B cell (primary cell): ENCODE data around the gene C4BPA. TPM values are rescaled to one million over a fixed set of nuclear protein-coding genes. Genes with fewer than 3 reads are reported as not detected.

ENCODE experiments used
- ATAC-seq: fragments of 200-7000 bp; cut with Tn5 transposase; one replicate; pipeline ENCODE4 v1.10.0; 2021; ENCODE audit warnings: low read depth, mild to moderate bottlenecking, moderate number of reproducible peaks, moderate library complexity
- CTCF ChIA-PET: fragments of 350-600 bp; sonication (Branson Sonifier 250); formaldehyde crosslinking; loops from one replicate; lab custom pipeline; 2021; ENCODE audit warnings: antibody characterized with exemption, inconsistent platforms; lab: Charles Lee
- POLR2A ChIA-PET: fragments of 350-600 bp; sonication (Branson Sonifier 250); formaldehyde crosslinking; loops from one replicate; lab custom pipeline; 2021; ENCODE audit warnings: antibody characterized with exemption; lab: Charles Lee
- DNase-seq: peaks from one replicate; pipeline ENCODE4 v3.0.0; 2013
- H2AFZ ChIP-seq: 2 replicates; pipeline ENCODE4 v1.6.1; 2012; ENCODE audit warnings: mild to moderate bottlenecking, low read depth, low read length; ENCODE audit not compliant: insufficient read depth, poor library complexity, severe bottlenecking
- H3K27ac ChIP-seq, 2 donors: 1 replicate in 1 of 2; 2 replicates in 1 of 2; pipeline ENCODE4 v1.5.1; 2012 to 2013; ENCODE audit warnings: low read length in 2 of 2, mild to moderate bottlenecking in 2 of 2, moderate library complexity in 1 of 2
- H3K27me3 ChIP-seq, 4 experiments: fragments of 200-600 bp in 1 of 4; sonication (generic) in 1 of 4; replicated peaks in 1 of 4; 1 replicate in 2 of 4; 2 replicates in 2 of 4; pipeline versions ENCODE4 v1.6.1 to v1.7.0; 2013 to 2016; ENCODE audit warnings: low read length in 3 of 4, mild to moderate bottlenecking in 2 of 4, mixed read lengths in 1 of 4, moderate library complexity in 1 of 4; ENCODE audit not compliant: insufficient read depth in 4 of 4, control insufficient read depth in 3 of 4; ENCODE audit errors: control extremely low read depth in 1 of 4
- H3K36me3 ChIP-seq, 2 experiments: replicated peaks in 1 of 2; 1 replicate in 1 of 2; 2 replicates in 1 of 2; pipeline versions ENCODE4 v1.6.1 to v1.7.1; 2013; ENCODE audit warnings: low read length in 1 of 2; ENCODE audit not compliant: insufficient read depth in 2 of 2, control insufficient read depth in 1 of 2; ENCODE audit errors: control extremely low read depth in 1 of 2, extremely low read depth in 1 of 2
- H3K4me1 ChIP-seq, 2 donors: fragments of 200-600 bp in 1 of 2; sonication (generic) in 1 of 2; 1 replicate in 1 of 2; 2 replicates in 1 of 2; pipeline versions ENCODE4 v1.5.1 to v1.6.1; 2013 to 2017; ENCODE audit warnings: low read length in 2 of 2; ENCODE audit not compliant: control insufficient read depth in 2 of 2, insufficient read depth in 2 of 2
- H3K4me2 ChIP-seq: replicated peaks from 2 replicates; pipeline ENCODE3; 2012; ENCODE audit warnings: mild to moderate bottlenecking, low read depth, low read length; ENCODE audit not compliant: poor library complexity, severe bottlenecking
- H3K4me3 ChIP-seq, 5 experiments: fragments of 200-600 bp in 1 of 5; sonication (generic) in 1 of 5; 1 replicate in 3 of 5; 2 replicates in 2 of 5; pipeline versions ENCODE4 v1.5.1 to v1.7.0; 2011 to 2016; ENCODE audit warnings: low read length in 4 of 5, mild to moderate bottlenecking in 4 of 5, low read depth in 2 of 5, control low read depth in 1 of 5, moderate library complexity in 1 of 5; ENCODE audit not compliant: insufficient read depth in 1 of 5; ENCODE audit errors: control extremely low read depth in 1 of 5, extremely low read depth in 1 of 5
- H3K79me2 ChIP-seq: fragments of 200-600 bp; sonication (generic); one replicate; pipeline ENCODE4 v1.6.0; 2016; ENCODE audit warnings: low read length; ENCODE audit not compliant: control insufficient read depth, insufficient read depth
- H3K9ac ChIP-seq: fragments of 200-600 bp; sonication (generic); 2 replicates; pipeline ENCODE4 v1.6.1; 2017; ENCODE audit warnings: mild to moderate bottlenecking, low read length, moderate library complexity
- H3K9me3 ChIP-seq, 3 donors: one replicate each; pipeline versions ENCODE4 v1.6.1 to v1.7.1; 2013; ENCODE audit warnings: low read length in 2 of 3; ENCODE audit not compliant: control insufficient read depth in 2 of 3, insufficient read depth in 1 of 3; ENCODE audit errors: control extremely low read depth in 1 of 3
- H4K20me1 ChIP-seq: 2 replicates; pipeline ENCODE4 v1.6.0; 2012; ENCODE audit warnings: mild to moderate bottlenecking, low read length; ENCODE audit not compliant: insufficient read depth, control insufficient read depth, poor library complexity, severe bottlenecking
- H3K27ac Mint-ChIP-seq: one replicate; pipeline ENCODE4 v1.8.0; 2021; ENCODE audit warnings: mixed read lengths
- H3K27me3 Mint-ChIP-seq: one replicate; pipeline ENCODE4 v1.8.0; 2021; ENCODE audit warnings: mixed read lengths
- H3K4me1 Mint-ChIP-seq: one replicate; pipeline ENCODE4 v1.8.0; 2021; ENCODE audit warnings: mixed read lengths
- H3K4me3 Mint-ChIP-seq: one replicate; pipeline ENCODE4 v1.8.0; 2021; ENCODE audit warnings: mixed read lengths
- H3K9me3 Mint-ChIP-seq: one replicate; pipeline ENCODE4 v1.8.0; 2022; ENCODE audit warnings: mixed read lengths; ENCODE audit not compliant: insufficient read depth
- EZH2 ChIP-seq: IDR thresholded peaks from 2 replicates; pipeline ENCODE4 v1.6.1; 2012; ENCODE audit warnings: borderline replicate concordance, low read depth, mild to moderate bottlenecking, moderate library complexity, low read length; ENCODE audit not compliant: insufficient read depth, poor library complexity, severe bottlenecking
- WGBS: methylation state at CpG from one replicate; pipeline ENCODE4 v1.1.5; 2013; ENCODE audit warnings: missing lambda C conversion rate; ENCODE audit not compliant: insufficient coverage; 5-methylcytosine and 5-hydroxymethylcytosine counted together
- intact Hi-C: fragments of 100-400 bp; cut with micrococcal nuclease; formaldehyde crosslinking; loops from one replicate; pipeline ENCODE4 v1.10.0; 2022
- polyA plus RNA-seq: library from polyadenylated mRNA; depleted of rRNA; stranded (reverse); fragments of >200 nt; gene quantifications from 2 replicates; pipeline ENCODE4 v1.2.3, GENCODE V29; 2012
- total RNA-seq, 2 donors: library from RNA; stranded (reverse); fragments of 120-200 nt in 1 of 2; gene quantifications; 1 replicate in 1 of 2; 2 replicates in 1 of 2; pipeline versions ENCODE4 v1.2.3 to v1.2.4, GENCODE V29; 2013 to 2022
- TF ChIP-seq, protein P1 (sequence below): fragments of 200-600 bp; IDR thresholded peaks from one replicate; pipeline ENCODE4 v1.8.0; 2022; ENCODE audit warnings: antibody characterized with exemption, mild to moderate bottlenecking

The C4BPA gene
- total and polyA plus RNA-seq, 2 donors (not counting 1 experiment from before 2014, with no cell fraction given): not detected

DNA sequence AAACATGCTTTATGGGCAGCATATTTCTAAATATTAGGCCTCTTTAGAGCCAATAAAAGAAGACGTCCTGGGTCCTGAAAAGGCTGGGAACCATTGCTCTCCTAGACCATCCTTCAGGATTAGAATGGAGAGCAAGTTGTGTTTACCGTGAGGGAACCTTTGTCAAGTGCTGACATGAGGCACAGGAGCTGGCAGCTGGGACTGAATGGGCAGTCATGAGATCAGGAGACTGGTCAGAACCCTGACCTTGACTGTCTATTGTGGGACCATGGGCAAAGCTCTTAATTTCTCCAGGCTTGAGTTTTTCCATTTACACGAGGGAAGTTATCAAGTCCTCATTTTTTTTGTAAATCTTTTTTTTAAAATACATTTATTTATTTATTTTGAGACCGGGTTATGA, 45.8 kb upstream of the C4BPA start:
- ChIA-PET CTCF (no interaction called here), POLR2A (no interaction called here)
- Histone ChIP-seq H3K9ac (no peak overlapping the region), H3K79me2 (no peaks in the 10 kb centered on the region), H3K4me1 (peaks cover 19 to 26% of the 10 kb centered on the region in 2 donors), H4K20me1 (no peaks in the 10 kb centered on the region), H3K27me3 (no peaks in the 10 kb centered on the region), H3K4me2 (no peak overlapping the region), H3K4me3 (no peak overlapping the region), H3K27ac (no peak overlapping the region), H3K36me3 (peaks cover 1 to 28% of the 10 kb centered on the region in 2 experiments), H3K9me3 (no peaks in the 10 kb centered on the region), H2AFZ (no peak overlapping the region)
- intact Hi-C loops: loop anchor here (10.0 kb wide), 1 partner anchor 423 kb away; the partner anchor contains the start of gene DYRK3
- no peaks in the 10 kb centered on the region for H3K9me3 Mint-ChIP-seq
- whole genome bisulfite sequencing: 100% methylated on average over 2 of the region's 4 CpGs
- peaks cover 19% of the 10 kb centered on the region for H3K4me1 Mint-ChIP-seq
- H3K27me3 Mint-ChIP-seq: no peaks in the 10 kb centered on the region
- TF ChIP-seq, protein P1, sequence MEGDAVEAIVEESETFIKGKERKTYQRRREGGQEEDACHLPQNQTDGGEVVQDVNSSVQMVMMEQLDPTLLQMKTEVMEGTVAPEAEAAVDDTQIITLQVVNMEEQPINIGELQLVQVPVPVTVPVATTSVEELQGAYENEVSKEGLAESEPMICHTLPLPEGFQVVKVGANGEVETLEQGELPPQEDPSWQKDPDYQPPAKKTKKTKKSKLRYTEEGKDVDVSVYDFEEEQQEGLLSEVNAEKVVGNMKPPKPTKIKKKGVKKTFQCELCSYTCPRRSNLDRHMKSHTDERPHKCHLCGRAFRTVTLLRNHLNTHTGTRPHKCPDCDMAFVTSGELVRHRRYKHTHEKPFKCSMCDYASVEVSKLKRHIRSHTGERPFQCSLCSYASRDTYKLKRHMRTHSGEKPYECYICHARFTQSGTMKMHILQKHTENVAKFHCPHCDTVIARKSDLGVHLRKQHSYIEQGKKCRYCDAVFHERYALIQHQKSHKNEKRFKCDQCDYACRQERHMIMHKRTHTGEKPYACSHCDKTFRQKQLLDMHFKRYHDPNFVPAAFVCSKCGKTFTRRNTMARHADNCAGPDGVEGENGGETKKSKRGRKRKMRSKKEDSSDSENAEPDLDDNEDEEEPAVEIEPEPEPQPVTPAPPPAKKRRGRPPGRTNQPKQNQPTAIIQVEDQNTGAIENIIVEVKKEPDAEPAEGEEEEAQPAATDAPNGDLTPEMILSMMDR: no peak
- TF ChIP-seq EZH2: no peak
- H3K4me3 Mint-ChIP-seq: no peak overlapping the region
- DNase-seq (no peak), ATAC-seq (no peak)
- no peak overlapping the region for H3K27ac Mint-ChIP-seq

DNA sequence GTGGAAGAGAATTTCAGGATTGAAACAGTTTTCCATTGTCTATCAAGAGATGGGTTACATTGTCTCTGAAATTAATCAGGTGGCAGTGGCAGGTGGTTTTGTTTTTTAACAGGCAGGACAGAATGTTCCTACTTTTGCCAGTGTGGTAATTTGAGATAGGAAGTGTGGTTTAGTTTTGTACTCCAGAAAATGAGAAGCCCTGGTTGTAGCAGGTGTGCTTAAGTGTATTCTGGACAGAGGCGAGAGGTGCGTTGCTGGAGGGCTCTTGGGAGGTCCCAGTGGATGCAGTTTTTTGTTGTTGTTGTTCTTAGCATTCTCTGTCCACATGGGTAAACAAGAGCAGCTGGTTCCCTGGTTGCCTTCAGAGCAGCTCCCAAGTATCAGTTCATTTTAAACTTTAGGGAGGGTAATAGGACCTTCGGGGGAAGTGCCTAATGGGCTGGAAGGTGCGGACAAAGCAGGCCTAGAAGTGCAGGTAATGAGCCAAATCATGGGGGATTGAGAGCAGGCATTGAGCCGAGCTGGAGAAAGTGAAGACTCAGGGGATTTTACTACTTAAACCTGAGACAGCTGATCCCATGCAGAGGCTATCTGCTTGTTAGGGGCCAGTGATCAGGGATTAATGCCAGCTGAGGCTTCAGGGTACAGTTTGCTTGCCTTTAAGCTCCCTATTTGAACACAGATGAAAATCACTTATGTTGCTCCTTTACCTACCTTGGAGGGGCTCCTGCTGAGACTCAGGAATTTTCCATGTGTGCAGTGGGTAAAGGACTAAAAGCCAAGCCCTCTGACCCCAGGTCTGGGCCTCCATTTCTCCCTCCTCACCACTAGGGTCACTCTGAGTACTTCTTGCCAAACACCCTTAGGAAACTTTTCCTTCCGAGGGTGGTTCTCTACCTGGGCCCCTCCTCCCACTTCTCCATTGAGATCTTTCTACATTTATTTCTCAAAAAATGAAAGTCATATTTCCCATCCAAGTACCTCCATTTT, 44.9 kb upstream of the C4BPA start:
- Mint-ChIP-seq H3K9me3 (no peaks in the 10 kb centered on the region), H3K27me3 (no peaks in the 10 kb centered on the region), H3K4me3 (no peak overlapping the region), H3K27ac (peak overlapping the region; percentile 59), H3K4me1 (peaks cover 13% of the 10 kb centered on the region)
- ChIA-PET POLR2A (no interaction called here), CTCF (interaction anchor here (0.6 to 2.2 kb wide), 4 partner anchors 9 to 455 kb away, joined by 3 to 11 read pairs (median 10); no protein-coding TSS in a partner anchor)
- Histone ChIP-seq H3K4me2 (no peak overlapping the region), H4K20me1 (no peaks in the 10 kb centered on the region), H3K27me3 (no peaks in the 10 kb centered on the region), H3K9ac (no peak overlapping the region), H3K4me1 (peaks cover 12 to 17% of the 10 kb centered on the region in 2 donors), H3K79me2 (no peaks in the 10 kb centered on the region), H2AFZ (no peak overlapping the region), H3K36me3 (peaks cover 5 to 37% of the 10 kb centered on the region in 2 experiments), H3K9me3 (no peaks in the 10 kb centered on the region), H3K4me3 (no peak overlapping the region), H3K27ac (no peak overlapping the region)
- no peak for ATAC-seq
- TF ChIP-seq, protein P1: no peak
- TF ChIP-seq EZH2: no peak
- no peak for DNase-seq
- 55% methylated on average over 6 of the region's 6 CpGs for WGBS
- intact Hi-C loops: loop anchor here (10.0 kb wide), 1 partner anchor 424 kb away; the partner anchor contains the start of gene DYRK3
